OCI-LY3 (cell line): ENCODE measurements around the gene PITPNC1.

ENCODE experiments used
- H2AFZ ChIP-seq: fragments of 200-600, 300-600 bp; shearing (Covaris generic); 2 replicates; pipeline ENCODE4 v1.6.0; 2014; ENCODE audit warnings: antibody characterized with exemption, low read depth, low read length
- H3K27ac ChIP-seq: fragments of 200-600, 300-600 bp; sonication (generic); 2 replicates; pipeline ENCODE4 v1.5.1; 2014; ENCODE audit warnings: mild to moderate bottlenecking, low read length, moderate library complexity, mixed read lengths
- H3K27me3 ChIP-seq: fragments of 200-600, 300-600 bp; sonication (generic); 2 replicates; pipeline ENCODE4 v1.6.1; 2014; ENCODE audit warnings: low read depth, low read length, mixed read lengths
- H3K36me3 ChIP-seq: fragments of 200-600, 300-600 bp; sonication (generic); replicated peaks from 2 replicates; pipeline ENCODE3; 2014; ENCODE audit warnings: low read depth, low read length, mixed read lengths
- H3K4me1 ChIP-seq: fragments of 300-600, 200-600 bp; sonication (generic); 2 replicates; pipeline ENCODE4 v1.6.1; 2014; ENCODE audit warnings: low read length, mixed read lengths
- H3K4me2 ChIP-seq: fragments of 200-600, 300-600 bp; sonication (generic); 2 replicates; pipeline ENCODE4 v1.6.1; 2014; ENCODE audit warnings: low read length, mixed read lengths
- H3K4me3 ChIP-seq: fragments of 300-600, 200-600 bp; sonication (generic); 2 replicates; pipeline ENCODE4 v1.5.1; 2014; ENCODE audit warnings: antibody characterized with exemption, mild to moderate bottlenecking, low read length, moderate library complexity
- H3K79me2 ChIP-seq: fragments of 300-600, 200-600 bp; shearing (Covaris generic); 2 replicates; pipeline ENCODE4 v1.6.1; 2014; ENCODE audit warnings: mild to moderate bottlenecking, low read length, mixed read lengths
- H3K9ac ChIP-seq: fragments of 300-600, 200-600 bp; shearing (Covaris generic); 2 replicates; pipeline ENCODE4 v1.6.0; 2014; ENCODE audit warnings: mild to moderate bottlenecking, low read length, moderate library complexity
- H3K9me3 ChIP-seq: fragments of 200-600, 300-600 bp; shearing (Covaris generic); 2 replicates; pipeline ENCODE4 v1.6.1; 2014; ENCODE audit warnings: low read length, mixed read lengths; ENCODE audit not compliant: insufficient read depth
- H4K20me1 ChIP-seq: fragments of 200-600, 300-600 bp; sonication (generic); 2 replicates; pipeline ENCODE4 v1.6.1; 2016; ENCODE audit warnings: low read length, mixed read lengths; ENCODE audit not compliant: insufficient read depth
- EZH2phosphoT487 ChIP-seq: fragments of 200-600 bp; shearing (Covaris generic); IDR thresholded peaks from 2 replicates; pipeline ENCODE4 v1.6.1; 2018; ENCODE audit warnings: antibody characterized with exemption, mixed run types, low read depth
- TF ChIP-seq, protein P1 (sequence below): fragments of 200-600, 300-600 bp; sonication (generic); IDR thresholded peaks from 2 replicates; pipeline ENCODE4 v1.5.1; 2014; ENCODE audit warnings: antibody characterized with exemption, low read length, low read depth

Gene PITPNC1

DNA sequence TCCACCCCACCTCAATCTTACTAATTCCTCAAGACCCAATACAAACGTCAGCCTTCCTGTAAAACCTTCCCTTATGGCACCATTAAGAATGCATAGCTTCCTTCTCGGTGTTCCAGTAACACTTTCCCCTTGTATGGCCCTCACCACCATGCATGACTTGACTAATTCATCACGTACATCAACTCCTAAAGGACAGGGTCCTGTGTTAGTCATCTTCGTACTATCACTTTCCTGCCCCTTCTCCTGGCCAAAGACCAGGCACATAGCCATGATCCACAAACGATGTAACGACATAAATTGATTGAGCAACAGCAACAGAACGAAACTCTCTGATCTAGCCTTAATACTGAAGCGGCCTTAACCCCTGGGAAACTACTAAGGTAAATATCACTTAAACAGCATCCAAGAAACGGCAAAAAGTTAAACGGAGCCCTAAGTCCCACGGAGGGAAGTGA is 11.3 kb upstream of the PITPNC1 start:
- peaks cover 34% of the 10 kb centered on the region for H4K20me1 ChIP-seq

DNA sequence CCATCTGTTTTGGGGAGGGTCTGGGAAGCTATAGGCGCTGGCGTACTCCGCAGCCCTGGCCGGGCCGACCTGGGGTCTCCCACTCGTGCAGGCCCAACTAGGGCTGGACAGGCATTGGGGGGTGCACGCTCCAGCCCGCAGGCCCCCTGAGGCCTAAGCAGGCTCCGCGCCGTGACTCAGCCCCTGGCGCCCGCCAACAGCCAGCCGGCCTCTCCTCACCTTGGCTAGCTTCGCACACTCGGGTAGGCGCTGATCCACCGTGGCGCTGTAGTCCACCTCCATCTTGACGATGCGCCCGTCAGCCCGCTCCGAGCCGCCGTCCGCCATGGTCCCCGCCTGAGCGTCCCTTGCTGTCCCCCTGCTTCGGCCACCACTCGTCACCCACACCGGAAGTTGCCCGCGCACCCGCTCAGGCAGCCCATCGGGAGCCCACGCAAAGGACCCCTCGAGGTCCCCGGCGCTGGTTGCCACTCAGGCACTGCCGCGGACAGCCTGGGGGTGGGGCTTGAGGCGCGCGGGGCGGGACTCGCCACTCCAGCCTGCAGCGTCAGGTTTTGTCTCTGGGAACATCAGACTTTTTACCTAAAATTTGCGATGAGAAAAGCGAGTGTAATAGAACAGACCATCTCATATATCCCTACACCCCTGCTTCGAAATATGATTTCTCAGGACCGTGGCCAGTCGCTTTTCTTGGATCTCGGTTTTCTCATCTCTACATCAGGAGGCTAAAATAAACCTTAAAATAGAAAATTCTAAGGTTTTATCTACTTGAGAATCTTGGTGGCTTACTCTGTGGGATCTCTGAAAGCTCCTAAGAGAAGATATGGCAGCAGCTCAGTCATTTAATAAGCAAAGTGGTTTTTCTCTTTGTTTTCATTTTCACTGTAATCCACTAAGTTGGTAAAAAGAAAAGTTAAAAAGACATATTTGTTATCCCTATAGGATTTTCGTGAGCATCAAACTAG is 10.6 kb upstream of the PITPNC1 start, which contains the start of gene PSMD12:
Gene PSMD12, minus strand, starts transcription at position 385 of the 965 bp plus-strand sequence. Its CDS starts 58 bp downstream, at position 327.
- peaks cover 50% of the 10 kb centered on the region for H3K79me2 ChIP-seq
- peak within 1 kb of the TSS; percentile 82 for H3K9ac ChIP-seq
- peaks cover 17% of the 10 kb centered on the region for H3K4me1 ChIP-seq
- no peaks in the 10 kb centered on the region for H3K9me3 ChIP-seq
- peak within 1 kb of the TSS; percentile 53 for H3K27ac ChIP-seq
- peak within 1 kb of the TSS; percentile 89 for H3K4me2 ChIP-seq
- no peak for TF ChIP-seq EZH2phosphoT487
- TF ChIP-seq, protein P1, sequence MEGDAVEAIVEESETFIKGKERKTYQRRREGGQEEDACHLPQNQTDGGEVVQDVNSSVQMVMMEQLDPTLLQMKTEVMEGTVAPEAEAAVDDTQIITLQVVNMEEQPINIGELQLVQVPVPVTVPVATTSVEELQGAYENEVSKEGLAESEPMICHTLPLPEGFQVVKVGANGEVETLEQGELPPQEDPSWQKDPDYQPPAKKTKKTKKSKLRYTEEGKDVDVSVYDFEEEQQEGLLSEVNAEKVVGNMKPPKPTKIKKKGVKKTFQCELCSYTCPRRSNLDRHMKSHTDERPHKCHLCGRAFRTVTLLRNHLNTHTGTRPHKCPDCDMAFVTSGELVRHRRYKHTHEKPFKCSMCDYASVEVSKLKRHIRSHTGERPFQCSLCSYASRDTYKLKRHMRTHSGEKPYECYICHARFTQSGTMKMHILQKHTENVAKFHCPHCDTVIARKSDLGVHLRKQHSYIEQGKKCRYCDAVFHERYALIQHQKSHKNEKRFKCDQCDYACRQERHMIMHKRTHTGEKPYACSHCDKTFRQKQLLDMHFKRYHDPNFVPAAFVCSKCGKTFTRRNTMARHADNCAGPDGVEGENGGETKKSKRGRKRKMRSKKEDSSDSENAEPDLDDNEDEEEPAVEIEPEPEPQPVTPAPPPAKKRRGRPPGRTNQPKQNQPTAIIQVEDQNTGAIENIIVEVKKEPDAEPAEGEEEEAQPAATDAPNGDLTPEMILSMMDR = no peak
- peaks cover 10% of the 10 kb centered on the region for H3K36me3 ChIP-seq
- H3K27me3 ChIP-seq = no peaks in the 10 kb centered on the region
- H2AFZ ChIP-seq = peak within 1 kb of the TSS; percentile 69
- H4K20me1 ChIP-seq = peaks cover 29% of the 10 kb centered on the region
- H3K4me3 ChIP-seq = peak within 1 kb of the TSS; percentile 96

More for the DNA sequence above, 11.3 kb upstream of the PITPNC1 start:
- Histone ChIP-seq H3K4me2 (peak overlapping the region; percentile 89), H3K9me3 (no peaks in the 10 kb centered on the region), H3K27me3 (no peaks in the 10 kb centered on the region), H3K4me3 (peak overlapping the region; percentile 96), H3K9ac (peak overlapping the region; percentile 82), H3K79me2 (peaks cover 57% of the 10 kb centered on the region), H3K4me1 (peaks cover 17% of the 10 kb centered on the region), H2AFZ (no peak overlapping the region), H3K36me3 (peaks cover 15% of the 10 kb centered on the region), H3K27ac (peak overlapping the region; percentile 53)
- no peak for TF ChIP-seq EZH2phosphoT487
- TF ChIP-seq, protein P1 = no peak

DNA sequence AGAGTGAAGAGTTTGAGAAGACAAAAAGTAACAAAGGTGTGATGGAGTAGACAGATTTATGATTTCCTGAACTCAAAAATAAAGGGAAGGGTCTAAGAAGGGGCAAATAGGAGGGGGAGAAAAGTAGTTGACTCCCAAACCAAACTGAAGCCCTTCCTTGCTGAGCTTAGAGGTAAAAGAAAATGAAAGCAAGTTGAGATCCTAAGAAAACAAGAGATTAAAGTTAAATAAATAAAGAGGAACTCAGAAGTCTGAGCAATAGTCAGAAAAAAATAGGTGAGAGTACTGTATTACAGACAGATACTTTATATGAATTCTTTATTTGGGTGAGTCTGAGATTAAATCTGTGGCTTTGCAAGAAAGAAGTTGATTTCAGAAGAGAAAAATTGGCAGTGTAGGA is 7.4 kb upstream of the PITPNC1 start:
- Histone ChIP-seq H2AFZ (no peak overlapping the region), H3K9me3 (no peaks in the 10 kb centered on the region), H3K9ac (no peak overlapping the region), H3K79me2 (peaks cover 19% of the 10 kb centered on the region), H3K4me3 (no peak overlapping the region), H4K20me1 (peaks cover 6% of the 10 kb centered on the region), H3K27ac (no peak overlapping the region), H3K36me3 (no peaks in the 10 kb centered on the region), H3K4me1 (peaks cover 8% of the 10 kb centered on the region), H3K4me2 (no peak overlapping the region), H3K27me3 (no peaks in the 10 kb centered on the region)
- TF ChIP-seq EZH2phosphoT487 = no peak
- TF ChIP-seq, protein P1 = no peak

DNA sequence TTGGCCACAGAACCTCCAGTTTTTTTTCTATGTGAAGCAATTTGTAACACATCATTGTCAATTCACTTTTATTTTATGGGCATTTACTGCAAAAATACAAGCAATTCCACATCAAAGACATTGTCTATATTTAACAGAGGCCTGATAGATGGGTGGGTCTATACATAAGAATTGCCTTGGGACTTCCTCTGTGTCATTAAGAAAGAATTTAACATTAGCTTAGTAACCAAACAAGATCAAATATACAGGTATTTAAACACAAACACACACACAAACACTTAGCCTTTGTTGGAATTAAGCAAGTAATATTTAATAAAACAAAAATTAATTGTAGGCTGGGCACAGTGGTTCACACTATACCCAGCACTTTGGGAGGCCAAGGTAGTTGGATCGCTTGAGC is 4.3 kb upstream of the PITPNC1 start:
- H4K20me1 ChIP-seq = no peaks in the 10 kb centered on the region
- no peak overlapping the region for H3K4me3 ChIP-seq
- no peak overlapping the region for H3K9ac ChIP-seq
- H3K4me1 ChIP-seq = peaks cover 16% of the 10 kb centered on the region
- no peaks in the 10 kb centered on the region for H3K9me3 ChIP-seq
- TF ChIP-seq EZH2phosphoT487 = no peak
- TF ChIP-seq, protein P1 = no peak
- peaks cover 5% of the 10 kb centered on the region; the same call in 1 of the 2 replicates for H3K79me2 ChIP-seq
- no peaks in the 10 kb centered on the region for H3K36me3 ChIP-seq
- no peak overlapping the region for H3K27ac ChIP-seq
- H2AFZ ChIP-seq = no peak overlapping the region
- no peaks in the 10 kb centered on the region for H3K27me3 ChIP-seq
- H3K4me2 ChIP-seq = no peak overlapping the region
